Glomerular visceral epithelial cell (primary cell): ENCODE data around the gene ATG2A.

Source experiments
- DNase-seq: peaks from one replicate; pipeline ENCODE4 v3.0.0-alpha.2; 2016; ENCODE audit errors: extremely low spot score

Gene ATG2A

GRCh38 chr11:64916775-64917662, at the start of gene ATG2A:
TSS of gene ATG2A (minus strand) at chr11:64917209. CDS start at chr11:64917135, 74 bp downstream.
- DNase-seq = peak; percentile 99

- no peak for DNase-seq
Observed at GRCh38 chr11:64963072-64963631, 46.1 kb upstream of the ATG2A start.

- DNase-seq = no peak
Observed at GRCh38 chr11:64960719-64961118, 43.7 kb upstream of the ATG2A start.

- DNase-seq = no peak
Observed at GRCh38 chr11:64959498-64959897, 42.5 kb upstream of the ATG2A start.

GRCh38 chr11:64954201-64954600, 37.2 kb upstream of the ATG2A start:
- no peak for DNase-seq

GRCh38 chr11:64951529-64951928, 34.5 kb upstream of the ATG2A start:
- no peak for DNase-seq

- DNase-seq = no peak
Observed at GRCh38 chr11:64947208-64947814, 30.3 kb upstream of the ATG2A start.

GRCh38 chr11:64936539-64936938, 19.5 kb upstream of the ATG2A start:
- no peak for DNase-seq

- DNase-seq = no peak
Observed at GRCh38 chr11:64935359-64936081, 18.5 kb upstream of the ATG2A start, which contains the start of gene GPHA2. TSS of gene GPHA2 (minus strand) at chr11:64935893. CDS start at chr11:64935460, 433 bp downstream.

GRCh38 chr11:64934682-64935358, 17.8 kb upstream of the ATG2A start:
- no peak for DNase-seq

GRCh38 chr11:64933935-64934681, 17.1 kb upstream of the ATG2A start:
- DNase-seq = no peak

GRCh38 chr11:64933213-64933934, 16.4 kb upstream of the ATG2A start:
- no peak for DNase-seq

GRCh38 chr11:64932324-64932723, 15.3 kb upstream of the ATG2A start:
- DNase-seq = no peak

- DNase-seq = no peak
Observed at GRCh38 chr11:64931290-64931689, 14.3 kb upstream of the ATG2A start.

- DNase-seq = no peak
Observed at GRCh38 chr11:64930340-64930739, 13.3 kb upstream of the ATG2A start.

GRCh38 chr11:64929625-64930024, 12.6 kb upstream of the ATG2A start:
- DNase-seq = no peak

GRCh38 chr11:64928957-64929356, 11.9 kb upstream of the ATG2A start:
- DNase-seq = no peak

- DNase-seq = no peak
Observed at GRCh38 chr11:64926689-64927088, 9.7 kb upstream of the ATG2A start.

- DNase-seq = no peak
Observed at GRCh38 chr11:64925536-64926436, 8.8 kb upstream of the ATG2A start.
